Measurements from ENCODE around the gene RET.

The RET gene

GRCh38 chr10:43118631-43119415, 42.0 kb downstream of the RET start:
- DNase-seq (ENCODE audit: low spot score), result no peak
- TF ChIP-seq CTCF (conservative IDR thresholded peaks at IDR 0.05; ENCODE audit: low read depth), result no peak
- ChIA-PET CTCF (no interaction called here), POLR2A (ENCODE audit: low non-redundant PET) (no interaction called here)
- no peak overlapping the region for H3K27ac ChIP-seq

GRCh38 chr10:43119416-43120115, 42.7 kb downstream of the RET start:
- H3K27ac ChIP-seq, result no peak overlapping the region
- ChIA-PET POLR2A (ENCODE audit: low non-redundant PET) (no interaction called here), CTCF (no interaction called here)
- TF ChIP-seq CTCF (conservative IDR thresholded peaks at IDR 0.05; ENCODE audit: low read depth), result no peak
- DNase-seq (ENCODE audit: low spot score), result no peak

- ChIA-PET POLR2A (ENCODE audit: low non-redundant PET) (no interaction called here), CTCF (interaction anchor here (0.6 kb wide), 1 partner anchor 263 kb away, joined by 3 read pairs; no protein-coding TSS in a partner anchor)
- no peak for TF ChIP-seq CTCF (conservative IDR thresholded peaks at IDR 0.05; ENCODE audit: low read depth)
- no peak overlapping the region for H3K27ac ChIP-seq
- no peak for DNase-seq (ENCODE audit: low spot score)
Observed at GRCh38 chr10:43120116-43120928, 43.5 kb downstream of the RET start.

- DNase-seq (ENCODE audit: low spot score), result no peak
- no peak overlapping the region for H3K27ac ChIP-seq
- CTCF ChIA-PET, result interaction anchor here (0.6 kb wide), 1 partner anchor 264 kb away, joined by 3 read pairs; no protein-coding TSS in a partner anchor
Observed at GRCh38 chr10:43120929-43121314, 44.1 kb downstream of the RET start.

GRCh38 chr10:43121444-43121843, 44.6 kb downstream of the RET start:
- DNase-seq (ENCODE audit: low spot score), result no peak
- TF ChIP-seq CTCF (conservative IDR thresholded peaks at IDR 0.05; ENCODE audit: low read depth), result no peak
- no peak overlapping the region for H3K27ac ChIP-seq
- CTCF ChIA-PET, result interaction anchor here (0.6 to 0.7 kb wide), 3 partner anchors 88 to 340 kb away, joined by 3 to 4 read pairs (median 3); no protein-coding TSS in a partner anchor
- POLR2A ChIA-PET (ENCODE audit: low non-redundant PET), result no interaction called here

More at GRCh38 chr10:43120929-43121314, 44.1 kb downstream of the RET start:
- POLR2A ChIA-PET (ENCODE audit: low non-redundant PET), result no interaction called here
- no peak for TF ChIP-seq CTCF (conservative IDR thresholded peaks at IDR 0.05; ENCODE audit: low read depth)

- POLR2A ChIA-PET (ENCODE audit: low non-redundant PET), result no interaction called here
- H3K27ac ChIP-seq, result no peak overlapping the region
- CTCF ChIA-PET, result interaction anchor here (0.7 kb wide), 1 partner anchor 88 kb away, joined by 3 read pairs; no protein-coding TSS in a partner anchor
- no peak for DNase-seq (ENCODE audit: low spot score)
- no peak for TF ChIP-seq CTCF (conservative IDR thresholded peaks at IDR 0.05; ENCODE audit: low read depth)
Observed at GRCh38 chr10:43122096-43122495, 45.2 kb downstream of the RET start.

All from RWPE1 (cell line).